Limb (tissue), 2 donors: ENCODE results near the gene MAP3K2.

Experiments
- DNase-seq, 2 donors: peaks; one replicate each; pipeline ENCODE4 v3.0.0-alpha.2; 2016; ENCODE audit errors: extremely low spot score in 2 of 2

The MAP3K2 gene

GRCh38 chr2:127293748-127294562 is 93.8 kb downstream of the MAP3K2 start, which contains the start of gene ERCC3:
ERCC3 (minus strand) TSS chr2:127294144; CDS start chr2:127294081, 63 bp downstream.
- peak; percentile 90 to 91 for DNase-seq

GRCh38 chr2:127293386-127293747 is 94.4 kb downstream of the MAP3K2 start:
- DNase-seq = no peak

- no peak for DNase-seq
Observed at GRCh38 chr2:127288274-127288673, 99.5 kb downstream of the MAP3K2 start.

- no peak for DNase-seq
Observed at GRCh38 chr2:127283275-127283674, 104.5 kb downstream of the MAP3K2 start.

GRCh38 chr2:127280693-127281092 is 107.1 kb downstream of the MAP3K2 start:
- DNase-seq = no peak

DNA sequence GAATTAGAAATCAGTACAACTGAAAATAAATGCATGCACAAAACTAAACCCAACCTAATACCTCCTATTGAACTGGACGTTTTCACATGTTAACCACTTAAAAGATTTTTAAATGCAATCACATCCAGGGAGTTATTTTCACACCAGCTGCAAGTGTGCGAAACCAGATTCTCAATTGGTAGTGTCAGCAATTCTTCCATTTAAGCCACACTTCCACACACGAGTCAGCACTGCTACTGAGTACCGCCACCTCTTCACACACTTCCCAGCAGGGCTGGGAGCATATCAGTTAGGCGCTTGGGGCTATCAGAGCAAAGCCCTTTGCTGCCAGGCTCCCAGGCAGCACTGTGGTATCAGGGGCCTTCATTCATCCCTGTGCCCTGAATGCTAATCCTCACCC is 108.0 kb downstream of the MAP3K2 start:
- no peak for DNase-seq

DNA sequence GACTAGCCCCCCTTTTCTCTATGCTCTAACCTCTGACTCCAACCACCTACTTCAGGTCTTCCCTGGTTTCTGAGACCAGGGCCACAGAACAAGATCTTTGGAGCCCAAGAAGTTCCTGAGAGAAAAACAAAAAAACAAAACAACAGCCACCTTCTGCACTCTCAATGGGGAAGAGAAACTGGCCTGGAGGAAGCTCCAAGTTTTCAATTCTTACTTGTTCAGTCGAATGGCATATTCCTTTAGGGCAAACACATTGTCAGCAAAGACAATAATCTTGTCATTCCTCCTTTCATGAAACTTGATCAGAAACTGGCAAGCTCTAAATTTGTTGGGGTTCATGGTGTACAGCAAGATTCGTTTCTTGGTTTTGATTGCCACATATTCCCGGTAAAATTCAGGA is 108.8 kb downstream of the MAP3K2 start:
- no peak for DNase-seq

- no peak for DNase-seq
Observed at GRCh38 chr2:127277028-127277427, 110.7 kb downstream of the MAP3K2 start.

DNA sequence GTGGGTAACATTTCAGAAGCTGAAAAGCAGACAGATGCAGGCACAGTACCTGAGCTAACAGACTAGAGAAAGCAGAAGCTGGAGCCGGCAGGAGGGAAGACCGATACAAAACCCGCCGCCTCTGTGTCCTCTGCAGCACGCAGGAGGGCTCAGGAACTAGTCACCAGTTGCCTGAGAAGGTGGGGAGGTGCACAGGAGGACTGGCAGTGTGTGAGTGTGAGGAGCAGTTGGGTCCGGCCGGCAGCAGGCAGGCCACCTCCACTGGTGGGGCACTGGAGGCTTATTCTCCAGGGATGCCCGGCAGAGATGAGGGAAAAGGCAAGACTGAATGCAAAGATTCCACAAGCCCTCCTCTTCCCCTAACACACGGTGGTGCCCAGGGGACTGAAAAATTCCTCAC is 112.0 kb downstream of the MAP3K2 start:
- no peak for DNase-seq

- no peak for DNase-seq
Observed at GRCh38 chr2:127275356-127275755, 112.4 kb downstream of the MAP3K2 start.

- DNase-seq = no peak
Observed at GRCh38 chr2:127270663-127271062, 117.1 kb downstream of the MAP3K2 start.

GRCh38 chr2:127261804-127262406 is 125.9 kb downstream of the MAP3K2 start:
- DNase-seq = peak in 1 of 2 donors; percentile 26

DNA sequence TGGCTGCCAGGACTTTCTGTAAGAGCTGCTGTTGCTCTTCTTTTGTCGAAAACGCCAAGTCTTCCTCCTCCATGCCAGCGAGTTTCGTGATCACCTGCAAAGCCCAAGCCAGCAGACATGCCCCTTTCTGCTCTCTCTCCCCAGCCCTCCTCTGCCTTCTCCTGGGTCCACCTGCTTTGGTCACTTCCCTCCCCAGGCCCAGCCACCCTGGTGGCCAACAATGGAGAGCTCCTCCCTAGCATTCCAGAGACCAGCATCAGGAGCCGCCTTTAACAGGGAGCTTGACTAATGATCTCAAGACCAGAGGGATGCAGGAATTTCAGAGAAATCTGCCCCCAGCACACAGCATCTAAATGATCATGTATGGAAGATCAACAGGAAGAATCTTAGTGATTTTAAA is 128.4 kb downstream of the MAP3K2 start:
- no peak for DNase-seq

GRCh38 chr2:127256866-127257265 is 130.9 kb downstream of the MAP3K2 start:
- no peak for DNase-seq

- no peak for DNase-seq
Observed at GRCh38 chr2:127256381-127256780, 131.4 kb downstream of the MAP3K2 start.

DNA sequence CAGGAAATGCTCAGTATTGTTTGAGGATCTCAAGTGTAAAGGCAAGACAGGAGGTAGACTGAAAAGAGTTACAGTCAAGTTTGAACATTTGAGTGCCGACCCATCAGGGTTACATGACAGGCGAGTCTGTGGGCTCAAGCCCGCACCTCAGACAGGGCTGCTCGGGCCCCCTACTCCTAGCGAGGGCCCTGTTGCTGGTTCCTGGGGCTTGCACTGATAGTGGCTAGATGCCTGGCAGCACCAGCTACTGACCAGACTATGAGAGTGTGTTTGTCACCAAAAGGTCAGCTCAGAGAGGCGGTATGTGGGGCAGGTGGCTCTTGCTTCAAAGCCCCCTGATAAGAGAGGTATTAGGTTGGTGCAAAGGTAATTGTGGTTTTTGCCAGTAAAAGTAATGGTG is 132.1 kb downstream of the MAP3K2 start:
- DNase-seq = no peak

DNA sequence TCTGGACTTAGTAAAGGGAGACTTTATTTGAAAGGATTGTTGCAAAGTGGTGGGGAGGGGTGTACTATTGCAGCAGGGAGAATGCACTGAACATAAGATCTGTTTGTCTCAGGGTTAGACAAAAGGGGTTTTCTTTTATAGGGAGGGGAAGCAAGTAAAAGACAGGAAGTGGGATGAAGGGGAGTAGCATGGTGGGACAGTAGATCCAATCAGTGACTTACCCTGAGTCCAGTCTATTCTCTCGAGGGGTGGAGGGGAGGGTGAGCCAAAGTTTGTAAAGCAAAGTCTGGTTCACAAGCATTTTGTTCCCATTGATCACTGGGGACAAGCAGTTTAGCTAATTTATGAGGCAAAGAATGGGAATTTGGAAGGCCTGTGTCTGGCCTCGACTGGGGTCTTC is 132.6 kb downstream of the MAP3K2 start:
- peak; percentile 47 to 49 for DNase-seq

- no peak for DNase-seq
Observed at GRCh38 chr2:127254386-127254981, 133.3 kb downstream of the MAP3K2 start.
